IPS-NIHi7 (cell line): Measurements from ENCODE around the gene B4GAT1.

Experiments used
- DNase-seq: peaks from one replicate; pipeline ENCODE4 v3.0.0; 2012; ENCODE audit warnings: mixed read lengths; ENCODE audit errors: extremely low spot score

The B4GAT1 gene

DNA sequence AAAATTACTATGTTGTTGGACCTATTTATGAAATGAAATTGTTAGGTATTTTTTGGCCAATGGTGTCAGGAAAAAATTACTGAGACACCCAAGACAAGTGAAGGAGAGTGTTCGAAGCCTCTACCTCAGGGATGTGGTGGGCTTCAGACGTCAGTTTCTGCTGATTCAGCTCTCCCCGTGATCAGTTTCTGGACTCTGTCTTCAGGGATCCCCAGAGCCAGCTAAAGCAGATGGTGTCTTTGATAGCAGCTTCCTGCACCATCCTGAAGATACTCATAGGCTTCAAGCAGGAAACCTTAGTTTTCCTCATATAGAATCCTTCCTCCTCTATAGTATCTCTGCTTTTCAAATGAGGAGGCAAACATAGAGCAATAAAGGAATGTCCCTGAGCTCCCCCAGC lies 38.0 kb downstream of the B4GAT1 start:
- no peak for DNase-seq

DNA sequence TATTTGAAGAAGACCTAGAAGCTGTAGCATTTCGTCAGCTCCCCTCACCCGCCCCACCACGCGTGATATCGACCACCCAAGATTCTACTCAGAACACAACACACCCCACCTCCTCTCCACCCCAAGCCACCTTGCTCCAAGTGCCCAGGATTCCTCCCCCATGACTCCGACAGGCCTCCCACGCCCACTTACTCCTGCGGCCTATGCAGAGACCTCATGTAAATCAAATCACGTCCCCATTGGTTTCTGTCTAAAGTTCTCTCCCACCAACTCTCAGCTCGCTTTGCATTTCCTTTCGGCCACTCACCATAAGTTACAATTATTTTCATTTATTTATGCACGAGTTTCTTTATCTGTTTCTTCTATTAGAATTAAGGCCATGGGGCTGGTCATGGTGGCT lies 44.8 kb downstream of the B4GAT1 start:
- DNase-seq, result no peak

DNA sequence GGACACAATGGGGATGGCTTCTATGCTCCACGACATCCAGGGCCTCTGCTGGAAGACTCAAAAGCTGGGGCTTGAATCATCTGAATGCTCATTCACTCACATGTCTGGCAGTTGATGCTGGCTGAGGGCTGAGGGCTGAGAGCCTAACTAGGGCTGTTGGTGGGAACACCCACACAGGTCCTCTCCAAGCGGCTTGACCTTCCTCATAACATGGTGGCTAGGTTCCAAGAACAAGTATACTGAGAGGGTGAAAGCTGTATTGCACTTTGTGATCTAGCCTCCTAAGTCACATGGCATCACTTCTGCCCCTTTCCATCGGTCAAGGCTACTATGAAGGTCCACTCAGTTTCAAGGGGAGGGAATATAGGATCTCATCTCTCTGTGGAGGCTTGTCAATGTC lies 48.2 kb downstream of the B4GAT1 start:
- DNase-seq, result no peak

DNA sequence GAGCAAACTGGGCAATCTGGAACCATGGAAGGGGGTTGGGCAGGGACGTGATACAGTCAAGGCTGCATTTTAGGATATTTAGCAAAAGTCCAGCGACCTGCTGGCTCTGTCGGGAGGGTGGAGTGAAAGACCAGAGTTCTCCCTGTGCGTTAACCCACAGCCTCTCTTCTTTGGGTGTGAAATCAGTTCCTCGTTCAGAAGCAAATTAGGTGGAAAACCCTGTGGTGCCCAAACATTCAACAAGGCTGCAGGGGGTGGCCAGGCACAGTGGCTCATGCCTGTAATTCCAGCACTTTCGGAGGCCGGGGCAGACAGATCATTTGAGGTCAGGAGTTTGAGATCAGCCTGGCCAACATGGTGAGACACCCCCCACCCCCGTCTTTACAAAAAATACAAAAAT lies 49.8 kb downstream of the B4GAT1 start:
- DNase-seq, result no peak
